Germinal center (tissue), 1 donor: ENCODE measurements around the gene TNKS2.
"Not testable (repeated sequence)": the region's sequence is repeated elsewhere in the genome, so short reads cannot be mapped to it uniquely, and the experiment has no call there.

Experiments used
- DNase-seq: peaks from one replicate; pipeline ENCODE4 v3.0.0; 2012; ENCODE audit warnings: mixed read lengths, low spot score

TNKS2 gene

GRCh38 chr10:91796331-91797047 is 1.7 kb upstream of the TNKS2 start:
- peak; percentile 43 for DNase-seq

GRCh38 chr10:91797048-91797690 is 1.1 kb upstream of the TNKS2 start:
- DNase-seq, result no peak

GRCh38 chr10:91798649-91799611 is 704 bp downstream of the TNKS2 start:
- peak; percentile 66 for DNase-seq

- no peak for DNase-seq
Measured at GRCh38 chr10:91799612-91799975, 1.4 kb downstream of the TNKS2 start.

GRCh38 chr10:91800182-91800581 is 2.0 kb downstream of the TNKS2 start:
- DNase-seq, result no peak

- no peak for DNase-seq
Measured at GRCh38 chr10:91800756-91801155, 2.5 kb downstream of the TNKS2 start.

- no peak for DNase-seq
Measured at GRCh38 chr10:91803386-91804125, 5.3 kb downstream of the TNKS2 start.

- no peak for DNase-seq
Measured at GRCh38 chr10:91804126-91804510, 5.9 kb downstream of the TNKS2 start.

- no peak for DNase-seq
Measured at GRCh38 chr10:91805110-91805838, 7.0 kb downstream of the TNKS2 start.

GRCh38 chr10:91807264-91807663 is 9.0 kb downstream of the TNKS2 start:
- not testable (repeated sequence) for DNase-seq

GRCh38 chr10:91813251-91813650 is 15.0 kb downstream of the TNKS2 start:
- no peak for DNase-seq

- DNase-seq, result no peak
Measured at GRCh38 chr10:91816981-91817380, 18.8 kb downstream of the TNKS2 start.

- DNase-seq, result no peak
Measured at GRCh38 chr10:91820144-91820543, 21.9 kb downstream of the TNKS2 start.

GRCh38 chr10:91824076-91824475 is 25.9 kb downstream of the TNKS2 start:
- no peak for DNase-seq

- no peak for DNase-seq
Measured at GRCh38 chr10:91829268-91829667, 31.0 kb downstream of the TNKS2 start.

GRCh38 chr10:91838199-91838598 is 40.0 kb downstream of the TNKS2 start:
- DNase-seq, result no peak

- DNase-seq, result no peak
Measured at GRCh38 chr10:91843083-91843482, 44.9 kb downstream of the TNKS2 start.

- DNase-seq, result no peak
Measured at GRCh38 chr10:91856637-91857036, 58.4 kb downstream of the TNKS2 start.

GRCh38 chr10:91860885-91861284 is 62.7 kb downstream of the TNKS2 start:
- DNase-seq, result no peak

GRCh38 chr10:91864099-91864498 is 65.9 kb downstream of the TNKS2 start:
- DNase-seq, result no peak

GRCh38 chr10:91864744-91865143 is 66.5 kb downstream of the TNKS2 start:
- no peak for DNase-seq
